CD1c-positive myeloid dendritic cell (primary cell): ENCODE results near the gene RANGAP1.

Experiments
- DNase-seq: peaks from one replicate; pipeline ENCODE4 v3.0.0-alpha.2; 2016; ENCODE audit errors: extremely low spot score

The RANGAP1 gene

GRCh38 chr22:41285820-41286638 lies at the start of gene RANGAP1:
TSS of gene RANGAP1 (minus strand) at chr22:41286187. CDS start at chr22:41281044, 5,143 bp downstream.
- DNase-seq, result peak; percentile 100

GRCh38 chr22:41334951-41335635 lies 49.1 kb upstream of the RANGAP1 start:
- peak; percentile 1 for DNase-seq

DNA sequence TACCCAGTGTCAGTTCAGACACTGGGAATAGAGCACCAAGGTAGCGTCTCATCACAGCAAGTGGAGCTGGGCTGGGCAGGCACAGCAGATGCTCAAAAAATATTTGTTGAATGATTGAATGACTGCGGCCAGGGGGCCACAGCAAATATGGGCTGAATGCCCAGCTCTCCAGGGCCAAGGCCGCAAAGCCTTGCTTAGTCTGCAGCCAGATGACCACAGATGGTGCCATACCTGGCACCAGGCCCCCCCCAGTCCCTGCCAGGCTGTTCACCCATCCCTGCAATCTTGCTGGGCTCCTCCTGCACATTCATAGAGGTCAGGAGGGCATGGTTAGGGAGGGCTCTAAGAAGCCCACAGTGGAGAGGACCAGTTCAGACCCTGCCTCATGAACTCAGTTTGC lies 48.2 kb upstream of the RANGAP1 start:
- no peak for DNase-seq

DNA sequence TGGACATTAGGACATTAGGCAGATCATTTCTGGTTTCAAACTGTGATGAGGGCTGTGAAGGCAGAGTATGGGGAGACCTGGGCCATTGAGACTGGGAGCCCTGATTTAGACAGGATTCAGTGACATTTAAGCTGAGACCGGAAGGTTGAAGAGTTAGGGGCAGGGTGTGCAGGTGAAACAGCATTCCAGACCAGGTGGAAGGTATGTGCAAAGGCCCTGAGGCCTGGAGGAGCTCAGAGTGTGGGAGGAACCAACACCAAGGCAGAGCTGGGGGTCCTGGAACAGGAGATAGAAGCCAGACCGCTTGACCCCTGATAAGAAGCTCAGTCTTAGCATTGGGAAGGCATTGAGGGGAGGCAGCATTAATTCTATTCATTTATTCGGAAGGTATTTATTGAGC lies 47.8 kb upstream of the RANGAP1 start:
- no peak for DNase-seq

DNA sequence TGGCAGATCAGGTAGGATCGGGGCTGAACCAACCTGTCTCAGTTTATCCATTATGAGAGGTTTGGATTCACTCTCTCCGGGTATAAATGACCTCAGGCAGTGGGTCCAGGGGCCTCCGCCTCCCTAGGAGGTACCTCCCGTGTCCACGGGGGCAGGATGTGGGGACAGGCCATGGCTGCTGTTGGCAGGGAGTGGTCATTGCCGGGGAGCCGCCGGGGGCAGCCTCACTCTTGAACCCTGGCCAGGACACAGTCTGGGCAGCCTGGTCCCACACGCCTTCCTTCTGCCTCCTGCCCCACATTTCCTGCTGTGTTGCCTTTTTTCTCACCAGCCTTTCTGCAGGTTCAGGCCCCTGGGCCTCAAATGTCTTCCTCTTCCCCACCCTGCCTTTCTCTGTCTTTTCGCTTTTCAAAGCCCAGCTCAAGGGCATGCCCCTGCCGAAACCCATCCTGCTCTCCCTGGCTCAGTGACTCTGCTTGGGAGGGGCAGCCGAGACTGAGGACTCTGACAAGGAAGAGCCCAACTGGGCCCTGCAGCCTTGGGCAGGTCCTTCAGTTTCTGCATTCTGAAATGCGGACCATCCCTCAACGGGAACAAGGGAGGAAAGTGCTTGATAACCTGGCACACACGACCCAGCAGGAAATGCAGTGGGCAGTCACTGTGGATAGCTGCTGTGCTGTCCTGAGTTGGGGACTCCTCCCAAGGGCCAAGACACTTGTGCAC lies 46.4 kb upstream of the RANGAP1 start:
- DNase-seq, result no peak

- DNase-seq, result no peak
Observed at GRCh38 chr22:41330169-41330568, 44.2 kb upstream of the RANGAP1 start.

DNA sequence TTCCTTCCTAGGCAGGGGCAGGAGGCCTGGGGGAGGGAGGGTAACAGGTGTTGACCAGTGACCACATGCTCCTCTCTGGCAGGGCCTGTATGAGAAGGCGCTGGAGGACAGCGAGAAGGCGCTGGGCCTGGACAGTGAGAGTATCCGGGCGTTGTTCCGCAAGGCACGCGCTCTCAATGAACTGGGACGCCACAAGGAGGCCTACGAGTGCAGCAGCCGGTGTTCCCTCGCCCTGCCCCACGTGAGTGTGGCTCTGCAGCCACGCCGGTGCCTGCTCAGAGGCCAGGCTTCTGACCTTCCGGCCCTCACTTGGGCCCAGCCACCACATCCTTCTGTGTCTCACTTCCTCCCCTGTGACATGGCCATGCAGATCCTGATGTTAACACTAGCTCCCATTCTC lies 41.1 kb upstream of the RANGAP1 start:
- DNase-seq, result no peak

GRCh38 chr22:41324821-41325528 lies 39.0 kb upstream of the RANGAP1 start:
- no peak for DNase-seq

GRCh38 chr22:41320416-41321240 lies 34.6 kb upstream of the RANGAP1 start:
- no peak for DNase-seq

- no peak for DNase-seq
Observed at GRCh38 chr22:41315586-41315985, 29.6 kb upstream of the RANGAP1 start.

DNA sequence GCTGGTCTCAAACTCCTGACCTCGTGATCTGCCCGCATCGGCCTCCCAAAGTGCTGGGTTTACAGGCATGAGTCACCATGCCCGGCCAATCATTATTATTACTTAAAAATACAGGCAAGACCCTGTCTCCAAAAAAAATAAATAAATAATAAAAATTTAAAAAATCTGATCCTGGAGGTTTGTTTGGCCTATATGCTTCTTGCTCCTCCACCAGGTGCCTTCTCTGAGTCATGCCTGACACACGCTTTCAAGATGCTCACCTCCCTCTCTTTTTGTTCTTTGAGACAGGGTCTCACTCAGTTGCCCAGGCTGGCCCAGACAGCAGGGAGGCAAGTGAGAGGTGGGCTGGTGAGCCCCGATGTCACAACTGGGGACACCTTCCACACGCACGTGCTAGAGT lies 28.8 kb upstream of the RANGAP1 start:
- DNase-seq, result no peak

DNA sequence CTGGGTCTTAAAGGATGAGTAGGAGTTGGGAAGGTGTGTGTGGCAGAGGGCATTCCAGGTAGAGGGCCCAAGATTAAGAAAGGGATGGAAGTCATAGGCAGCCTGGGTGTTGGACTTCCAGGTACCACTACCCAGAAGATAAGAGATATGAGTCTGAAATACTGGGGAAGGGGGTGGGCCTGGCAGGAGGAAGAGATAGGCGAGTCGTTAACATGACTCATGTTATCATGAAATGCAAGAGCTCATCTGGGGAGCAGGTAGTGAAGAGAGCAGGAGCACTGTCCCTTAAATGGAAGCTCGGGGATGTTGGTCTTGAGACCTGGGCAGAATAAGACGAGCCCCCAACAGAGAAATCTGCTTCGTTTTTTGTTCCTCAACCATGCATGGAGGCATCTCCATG lies 25.5 kb upstream of the RANGAP1 start:
- DNase-seq, result no peak

DNA sequence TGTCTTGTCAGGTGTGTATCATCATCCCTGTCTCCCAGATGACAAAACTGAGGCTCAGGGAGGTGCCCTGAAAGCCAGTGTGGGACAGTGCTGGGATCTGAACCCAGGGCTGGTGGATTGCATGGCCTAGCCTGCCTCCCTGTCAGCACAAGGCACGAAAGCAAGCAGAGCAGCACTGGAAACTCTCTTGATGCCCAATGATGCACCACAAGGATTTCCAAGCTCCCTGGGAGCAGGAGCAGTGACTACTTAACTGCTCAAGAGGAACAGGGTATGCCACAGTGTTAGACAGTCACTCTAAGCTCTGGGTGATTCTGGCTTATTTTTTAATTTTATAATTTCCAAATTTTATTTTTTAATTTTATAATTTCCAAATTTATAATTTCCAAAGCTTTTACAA lies 24.3 kb upstream of the RANGAP1 start:
- DNase-seq, result no peak

DNA sequence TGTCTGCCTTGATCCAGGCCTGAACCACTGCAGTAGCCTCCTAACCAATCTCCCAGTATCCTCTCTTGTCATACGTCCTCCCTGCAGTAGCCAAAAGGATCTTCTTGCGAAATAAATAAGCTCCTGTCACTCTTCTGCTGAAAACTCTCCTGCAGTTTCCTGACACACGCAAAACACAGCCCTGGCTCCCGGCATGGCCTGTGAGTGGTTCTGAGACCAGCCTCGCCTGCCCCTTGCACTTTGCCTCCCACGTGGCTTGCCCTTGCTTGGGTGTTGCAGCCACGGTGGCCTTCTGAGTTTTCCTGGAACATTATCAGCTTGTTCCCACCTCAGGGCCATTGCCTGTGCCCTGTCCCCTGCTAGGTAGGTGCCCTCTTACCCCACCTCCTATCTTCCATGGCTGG lies 22.6 kb upstream of the RANGAP1 start:
- peak; percentile 16 for DNase-seq

GRCh38 chr22:41308054-41308453 lies 22.1 kb upstream of the RANGAP1 start:
- peak; percentile 5 for DNase-seq

- peak; percentile 3 for DNase-seq
Observed at GRCh38 chr22:41305646-41306045, 19.7 kb upstream of the RANGAP1 start.

- no peak for DNase-seq
Observed at GRCh38 chr22:41302811-41303210, 16.8 kb upstream of the RANGAP1 start.

DNA sequence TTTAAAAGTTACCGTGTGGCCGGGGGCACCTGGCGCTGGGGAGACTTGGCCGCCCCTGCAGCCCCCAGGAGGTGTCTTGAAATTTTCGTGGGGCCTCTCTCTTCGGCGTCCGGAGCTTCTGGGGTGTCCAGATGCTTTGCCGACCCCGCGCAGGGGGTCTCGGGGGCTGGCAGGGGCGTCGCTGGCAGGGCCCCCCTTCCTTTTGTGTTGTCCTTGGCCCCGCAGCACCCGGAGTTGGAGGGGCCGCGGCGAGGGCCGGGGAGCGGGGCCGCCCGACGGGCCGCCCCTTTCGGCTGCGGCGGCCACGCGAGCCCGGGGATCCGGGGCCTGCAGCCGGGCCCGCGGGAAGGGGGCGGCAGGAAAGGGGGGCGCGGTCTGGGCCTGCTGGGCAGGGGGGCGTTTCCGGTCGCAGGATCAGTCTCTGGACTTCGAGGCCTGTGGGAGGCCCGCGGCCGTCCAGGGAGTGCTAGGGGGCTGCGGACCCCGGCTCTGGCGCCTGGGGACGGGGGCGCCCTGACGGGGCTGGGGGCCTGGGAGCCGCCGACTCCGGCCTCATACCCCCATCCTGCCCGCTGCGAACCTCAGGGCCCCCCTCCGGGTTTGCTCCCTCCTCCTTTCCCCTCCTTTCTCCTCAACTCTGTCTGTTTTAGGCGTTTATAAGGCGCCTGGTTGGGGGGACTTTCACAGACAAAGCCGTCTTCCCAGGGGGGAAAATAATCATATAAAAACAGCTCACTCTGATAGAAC lies 16.2 kb upstream of the RANGAP1 start:
- DNase-seq, result no peak

DNA sequence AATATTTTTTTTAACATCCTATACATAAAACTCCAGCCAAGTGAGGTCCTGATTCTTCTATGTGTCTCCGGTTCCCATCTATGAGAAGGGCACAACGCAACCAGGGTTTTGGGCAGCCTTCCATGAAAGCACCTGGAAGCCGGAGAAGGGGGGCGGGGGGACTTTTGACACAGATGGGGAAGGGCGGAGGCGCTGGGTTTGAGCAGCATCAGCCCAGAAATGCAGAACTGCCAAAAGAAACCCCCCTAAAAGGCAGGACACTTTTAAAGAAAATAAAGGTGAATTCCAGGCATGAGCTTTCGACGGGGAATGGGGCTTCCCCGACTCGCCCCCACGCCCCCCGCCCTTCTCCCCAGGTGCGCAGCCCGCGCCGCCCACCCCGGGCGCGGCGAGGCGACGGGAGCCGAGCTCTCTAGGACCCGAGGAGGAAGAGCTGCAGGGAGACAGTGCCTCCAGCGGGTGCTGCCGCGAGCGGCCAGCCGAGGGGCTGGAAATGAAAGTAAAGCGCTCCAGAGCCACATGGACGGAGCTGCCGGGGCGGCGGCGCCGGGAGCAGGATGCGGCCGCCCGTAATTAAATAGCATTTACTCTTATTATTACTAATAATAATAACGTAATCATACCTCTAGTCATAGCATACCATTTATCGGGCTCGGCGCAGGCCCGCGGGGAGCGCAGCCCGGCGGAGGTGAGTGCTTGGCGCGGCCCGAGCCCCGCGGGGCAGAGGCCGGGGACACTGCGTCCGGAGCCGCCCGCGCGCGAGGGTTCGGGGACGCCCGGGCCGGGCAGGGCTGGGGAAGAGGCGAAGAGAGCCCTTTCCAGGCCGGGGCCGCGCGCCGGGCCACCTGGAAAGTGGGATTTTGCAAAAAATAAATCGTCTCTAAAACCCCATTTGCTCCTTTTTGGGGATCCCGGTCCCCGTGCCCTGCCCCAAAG lies 15.4 kb upstream of the RANGAP1 start, which contains the start of gene ZC3H7B:
TSS of gene ZC3H7B (plus strand) at position 441 of the 936 bp plus-strand sequence. CDS start 19,136 bp downstream, outside the sequence.
- peak; percentile 87 for DNase-seq
